Hematopoietic multipotent progenitor cell (in vitro differentiated cells): ENCODE data around the gene MTERF4. TPM values are rescaled to one million over a fixed set of nuclear protein-coding genes. Genes with fewer than 3 reads are reported as not detected.

ENCODE experiments used
- DNase-seq, 3 donors: peaks; one replicate each; pipeline ENCODE4 v3.0.0-alpha.2; 2011 to 2015; ENCODE audit warnings: low read depth in 2 of 3, low spot score in 2 of 3
- total RNA-seq: library from RNA; depleted of rRNA; stranded (reverse); fragments of >200 nt; gene quantifications from one replicate; pipeline ENCODE4 v1.2.3, GENCODE V29; 2012

The MTERF4 gene
- total RNA-seq, 1 donor = 32.0 TPM

DNA sequence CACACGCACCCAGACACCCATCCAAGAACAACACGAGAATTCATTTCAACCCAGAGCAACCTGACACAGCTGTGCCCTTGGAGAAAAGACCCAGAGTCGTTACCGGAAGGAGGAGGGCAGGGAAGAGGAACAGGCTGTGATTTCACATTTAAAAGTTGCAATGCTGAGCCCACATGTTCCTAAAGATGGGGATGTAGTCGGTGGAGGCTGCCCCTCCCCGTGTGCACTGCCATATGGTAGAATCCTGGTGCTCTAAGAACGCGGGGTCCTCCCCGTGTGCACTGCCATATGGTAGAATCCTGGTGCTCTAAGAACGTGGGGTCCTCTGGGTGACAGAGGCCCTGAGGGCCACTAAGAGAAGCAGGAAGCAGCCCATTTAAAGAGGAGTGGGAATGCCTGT, 10.9 kb downstream of the MTERF4 start:
- DNase-seq = no peak

DNA sequence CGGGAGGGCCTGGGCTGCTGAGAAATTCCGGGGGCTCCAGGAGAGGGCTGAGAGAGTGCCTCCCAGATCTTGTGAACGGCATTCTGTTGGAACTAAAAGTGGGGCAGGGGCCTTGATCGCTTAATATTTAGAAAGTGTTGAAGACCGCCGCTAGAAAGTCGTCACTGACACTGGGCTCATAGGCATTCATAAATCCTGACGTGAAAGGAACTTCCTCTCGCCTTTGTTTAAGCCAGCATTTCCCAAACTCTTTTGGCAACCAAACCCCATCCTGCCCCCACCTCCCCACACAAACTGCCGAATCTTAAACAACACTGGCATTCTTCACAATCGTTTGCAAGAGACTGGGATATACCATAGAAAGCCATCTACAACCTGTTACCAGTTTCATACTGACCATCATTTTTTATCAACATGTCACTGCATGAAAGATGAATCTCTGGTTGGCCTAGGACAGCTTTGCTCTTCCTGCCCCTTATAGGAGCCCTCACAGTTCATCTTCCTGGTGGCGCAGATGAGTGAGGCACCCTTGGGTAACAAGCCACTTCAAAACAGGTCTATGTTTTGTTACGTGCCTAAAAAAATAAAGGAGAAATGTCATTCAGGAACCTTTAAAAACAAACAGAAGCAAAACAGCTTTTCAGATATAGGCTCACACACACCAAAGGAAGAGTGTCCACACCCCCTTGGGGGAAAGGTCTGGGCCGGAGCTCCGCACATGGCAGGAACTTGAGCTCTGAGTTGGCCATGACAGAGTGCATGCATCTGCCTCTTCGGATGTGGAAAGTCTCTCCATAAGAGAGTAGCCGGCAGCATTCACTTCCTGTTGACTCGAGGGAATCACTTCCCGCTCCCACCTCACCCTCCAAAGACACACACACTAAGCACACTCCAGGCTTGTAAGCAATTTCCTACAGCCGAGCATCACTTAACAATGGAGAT, 13.0 kb downstream of the MTERF4 start:
- no peak for DNase-seq

DNA sequence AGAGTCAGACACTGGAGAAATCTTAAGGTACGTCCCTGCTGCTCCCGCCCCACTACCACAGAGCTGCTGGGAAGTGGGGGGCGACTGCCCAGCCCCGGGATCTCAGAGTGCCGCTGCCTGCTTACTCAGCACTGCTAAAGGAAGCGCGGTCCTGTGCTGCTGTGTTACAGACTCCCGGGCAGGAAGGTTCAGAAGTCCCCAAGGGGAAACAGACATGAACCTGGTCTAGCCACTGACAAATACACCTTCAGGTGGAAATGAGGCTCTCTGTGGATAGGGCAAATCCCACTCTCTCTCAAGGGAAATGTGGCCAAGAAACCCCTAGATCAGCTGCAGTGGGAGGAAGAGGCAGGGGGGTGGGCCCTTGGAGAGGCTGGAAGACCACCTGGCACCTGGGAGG, 13.7 kb downstream of the MTERF4 start:
- DNase-seq = no peak

DNA sequence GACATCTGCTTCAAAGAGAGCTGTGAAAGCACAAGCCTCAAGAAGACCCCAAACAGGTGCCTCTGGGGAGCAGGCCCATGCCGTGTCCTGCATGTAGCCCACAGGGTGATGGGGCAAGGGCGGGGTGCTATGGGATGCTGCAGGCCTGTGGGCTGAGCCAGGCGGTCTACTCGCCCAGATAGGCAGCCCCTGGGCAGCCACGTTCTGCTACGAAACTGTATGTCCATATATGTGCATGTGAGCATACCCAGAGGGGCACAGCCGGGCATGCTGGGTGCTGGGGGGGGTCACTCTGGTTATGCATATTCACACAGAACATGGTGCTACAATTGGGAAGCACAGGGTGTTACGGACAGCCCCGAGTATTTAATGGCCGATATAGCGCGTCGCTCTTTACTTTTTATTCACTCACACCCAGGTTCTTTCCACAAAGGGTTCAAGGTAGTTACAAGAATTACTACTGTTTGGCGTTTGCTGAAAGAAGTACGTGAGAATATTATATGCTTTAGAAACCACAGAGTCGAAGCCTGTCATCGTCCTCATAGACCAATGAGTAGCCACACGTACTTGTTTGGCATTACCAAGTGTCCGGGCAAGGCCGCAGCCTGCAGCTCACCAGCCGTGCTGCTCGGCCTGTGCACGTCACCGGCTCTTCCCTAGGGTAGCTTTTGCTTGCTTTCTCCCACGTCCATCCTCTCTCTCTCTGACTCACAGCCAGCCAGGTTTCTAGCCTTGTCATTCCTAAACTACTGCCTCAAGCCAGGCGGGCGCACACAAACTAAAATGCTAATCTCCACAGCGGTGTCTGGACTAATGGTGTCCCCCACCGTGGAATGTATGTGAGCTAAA, 14.4 kb downstream of the MTERF4 start:
- DNase-seq = no peak

DNA sequence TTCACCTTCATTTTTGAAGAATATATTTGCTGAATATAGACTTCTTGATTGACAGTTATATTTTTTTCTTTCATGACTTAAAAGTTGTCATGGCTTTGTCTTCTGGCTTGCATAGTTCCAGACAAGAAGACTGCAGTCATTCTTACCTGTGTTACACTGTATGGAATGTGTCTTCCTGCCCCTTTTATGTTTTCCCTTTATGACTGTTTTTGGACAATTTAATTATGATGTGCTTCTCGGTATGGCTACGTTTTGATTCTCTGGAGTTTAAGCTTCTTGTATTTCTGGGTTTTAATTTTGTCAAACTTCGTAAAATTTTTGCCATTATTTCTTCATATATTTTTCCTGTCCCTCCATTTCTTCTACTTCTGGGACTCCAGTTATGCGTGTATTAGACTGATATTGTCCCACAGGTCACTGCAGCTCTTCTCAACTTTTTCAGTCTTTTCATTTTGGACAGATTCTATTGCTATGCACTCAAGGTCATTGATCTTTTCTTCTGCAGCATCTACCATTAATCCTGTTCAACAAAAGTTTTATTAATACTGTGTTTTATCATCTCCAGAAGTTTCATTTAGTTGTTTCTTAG, 17.1 kb downstream of the MTERF4 start:
- no peak for DNase-seq

DNA sequence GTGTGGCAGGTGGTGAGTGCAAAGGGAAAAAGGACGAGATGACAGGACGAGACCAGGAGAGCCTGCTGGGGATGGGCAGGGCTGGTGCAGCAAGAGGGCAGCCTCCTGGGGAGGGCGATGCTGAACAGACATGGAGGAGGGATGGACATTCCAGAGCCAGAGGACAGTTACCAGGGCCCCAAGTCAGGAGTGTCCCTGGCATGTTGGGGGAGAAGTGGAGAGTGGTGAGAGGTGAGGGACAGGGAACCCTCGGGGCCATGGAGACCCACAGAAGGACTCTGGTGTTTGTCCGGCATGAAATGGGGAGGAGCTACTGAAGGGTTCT, 19.0 kb downstream of the MTERF4 start:
- DNase-seq = no peak

DNA sequence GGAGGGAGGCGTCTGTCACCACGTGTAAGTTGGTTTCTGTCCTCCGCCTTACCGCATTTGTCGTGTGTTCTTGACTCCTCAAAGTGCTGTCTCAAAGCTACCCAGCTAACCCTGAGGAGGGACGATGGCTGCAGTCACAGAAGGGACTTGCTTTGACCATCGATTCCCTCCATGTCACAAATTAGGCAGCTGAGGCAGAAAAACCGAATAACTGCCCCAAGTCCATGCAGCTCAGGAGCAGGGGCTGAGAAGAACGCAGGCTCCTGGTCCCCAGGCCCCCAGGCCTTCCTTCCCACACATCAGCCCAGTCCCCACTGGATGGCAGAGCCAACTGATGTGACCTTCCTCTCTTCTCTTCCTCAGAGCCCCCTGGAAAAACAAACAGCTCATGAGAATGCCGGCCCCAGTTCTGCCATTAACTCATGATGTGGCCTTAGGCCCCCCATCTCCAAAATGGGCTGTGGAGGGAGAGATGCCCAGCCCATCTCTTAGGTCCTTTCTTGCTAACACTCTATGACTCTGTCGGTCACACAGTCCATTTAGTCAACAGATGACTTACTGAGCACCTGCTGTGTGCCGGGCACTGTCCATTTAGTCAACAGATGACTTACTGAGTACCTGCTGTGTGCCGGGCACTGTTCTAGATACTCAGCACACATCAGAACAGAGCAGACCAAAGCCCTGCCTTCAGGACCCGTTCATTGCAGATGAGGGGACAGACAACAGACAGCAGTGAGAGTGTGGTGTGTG, 19.6 kb downstream of the MTERF4 start:
- no peak for DNase-seq

DNA sequence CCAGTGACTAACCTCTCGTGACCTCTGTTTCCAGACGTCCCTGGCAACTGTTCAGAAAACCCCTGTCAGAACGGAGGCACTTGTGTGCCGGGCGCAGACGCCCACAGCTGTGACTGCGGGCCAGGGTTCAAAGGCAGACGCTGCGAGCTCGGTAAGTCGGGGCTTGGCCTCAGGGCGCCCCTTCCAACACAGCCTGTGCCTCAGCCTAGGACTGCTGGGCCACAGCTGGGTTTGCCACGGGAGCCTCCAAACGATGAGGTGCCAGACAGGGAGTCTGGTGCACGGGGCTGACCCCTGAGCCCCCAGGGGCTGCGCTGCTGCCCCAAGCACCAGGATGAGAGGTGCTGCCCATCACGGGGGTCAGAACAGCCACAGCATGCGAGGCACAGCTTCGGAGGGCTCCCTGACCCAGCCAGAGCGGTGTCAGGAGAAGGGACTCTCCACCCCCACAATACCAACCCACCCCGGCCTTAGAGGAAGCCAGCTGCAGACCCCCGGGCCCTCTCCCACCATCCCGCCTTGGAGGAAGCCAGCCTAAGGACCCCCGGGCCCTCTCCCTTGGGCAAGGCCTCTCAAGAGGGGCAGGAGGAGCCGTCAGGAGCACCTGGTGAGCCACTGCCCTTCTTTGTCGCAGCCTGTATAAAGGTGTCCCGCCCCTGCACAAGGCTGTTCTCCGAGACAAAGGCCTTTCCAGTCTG, 20.3 kb downstream of the MTERF4 start:
- no peak for DNase-seq

DNA sequence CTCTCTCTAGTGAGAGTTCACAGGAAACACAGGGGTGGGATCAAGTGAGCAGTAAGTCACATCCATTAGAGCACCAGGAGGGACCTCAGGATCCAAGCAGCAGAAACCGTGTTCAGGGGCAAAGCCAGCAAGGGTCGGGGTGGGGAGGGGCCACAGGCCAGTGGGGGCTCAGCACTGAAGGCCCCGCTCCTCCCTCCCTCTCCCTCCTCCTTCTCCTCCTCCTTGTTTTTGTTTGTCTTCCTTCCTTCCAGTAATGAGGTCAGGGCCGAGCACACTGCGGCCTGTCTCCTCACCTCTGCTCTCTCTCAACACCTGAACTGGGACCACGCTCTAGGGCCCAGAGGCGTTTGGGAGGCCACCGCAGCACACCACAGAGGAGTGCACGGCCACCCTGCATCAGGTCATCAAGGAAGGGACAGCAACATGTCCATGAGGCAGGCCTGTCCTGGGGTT, 20.9 kb downstream of the MTERF4 start:
- DNase-seq = no peak

DNA sequence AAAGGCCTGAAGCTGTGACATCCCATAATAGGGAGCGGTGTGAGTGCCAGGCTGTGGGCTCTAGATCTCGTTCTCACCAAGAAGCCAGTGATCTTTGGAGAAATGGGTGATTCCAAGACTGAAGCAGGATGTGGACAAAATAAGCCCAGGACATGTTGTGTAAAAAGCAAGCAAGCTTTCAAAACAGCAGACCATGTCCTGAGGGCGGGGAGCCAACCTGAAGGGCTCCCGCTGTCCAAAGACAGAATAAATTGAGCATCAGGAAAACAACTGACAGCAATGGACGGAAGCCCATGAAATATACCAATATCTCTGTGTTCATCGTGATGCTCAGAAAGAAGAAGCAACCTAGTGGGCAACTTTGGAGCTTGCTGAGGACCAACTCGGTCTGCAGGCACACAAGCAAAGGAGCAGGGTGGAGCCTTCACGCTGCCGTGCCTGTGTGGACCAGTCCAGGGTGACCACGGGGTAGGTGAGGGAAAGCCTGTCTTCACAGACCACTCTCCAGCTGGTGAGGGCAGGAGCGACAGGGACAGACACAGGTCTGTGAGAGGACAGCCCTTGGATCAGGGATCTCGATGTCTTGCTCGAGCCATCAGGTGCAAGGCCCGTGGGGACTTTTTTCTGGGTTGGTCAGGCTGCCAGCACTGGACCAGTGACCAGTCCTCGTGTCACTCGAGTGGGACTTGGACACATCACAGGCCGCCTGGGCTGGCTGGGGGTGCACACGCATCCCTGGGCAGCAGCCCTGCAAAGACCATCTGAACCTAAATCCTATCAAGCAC, 21.5 kb downstream of the MTERF4 start:
- no peak for DNase-seq

DNA sequence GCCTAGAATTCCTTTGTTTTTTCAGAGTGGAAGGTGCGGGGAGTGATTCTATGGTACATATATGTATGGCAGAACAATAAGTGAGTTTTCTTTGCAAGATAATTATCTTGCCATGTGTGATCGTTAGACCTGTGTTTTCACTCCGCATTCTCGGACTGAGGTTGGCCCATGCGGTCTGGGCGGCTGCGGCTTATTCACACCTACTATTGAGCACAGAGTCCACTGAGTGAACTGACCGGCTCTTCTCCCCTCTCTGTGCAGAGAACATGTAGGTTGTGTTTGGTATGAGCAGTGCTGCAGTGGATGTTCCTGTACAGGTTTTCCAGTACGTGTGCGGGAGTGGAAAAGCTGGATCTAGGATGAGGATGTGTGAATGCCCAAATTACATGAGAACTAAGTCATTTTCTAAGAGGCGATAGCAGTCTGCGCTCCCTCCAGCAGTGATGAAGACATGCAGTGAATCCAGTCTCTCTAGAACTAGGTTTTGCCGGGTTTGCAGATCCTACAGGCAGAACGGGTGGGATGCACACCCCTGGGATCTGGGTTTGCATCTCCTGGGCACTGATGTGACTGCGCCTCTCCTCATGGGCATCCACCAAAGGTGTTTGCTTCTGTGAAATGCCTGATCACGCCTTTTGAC, 27.1 kb downstream of the MTERF4 start:
- DNase-seq = no peak

DNA sequence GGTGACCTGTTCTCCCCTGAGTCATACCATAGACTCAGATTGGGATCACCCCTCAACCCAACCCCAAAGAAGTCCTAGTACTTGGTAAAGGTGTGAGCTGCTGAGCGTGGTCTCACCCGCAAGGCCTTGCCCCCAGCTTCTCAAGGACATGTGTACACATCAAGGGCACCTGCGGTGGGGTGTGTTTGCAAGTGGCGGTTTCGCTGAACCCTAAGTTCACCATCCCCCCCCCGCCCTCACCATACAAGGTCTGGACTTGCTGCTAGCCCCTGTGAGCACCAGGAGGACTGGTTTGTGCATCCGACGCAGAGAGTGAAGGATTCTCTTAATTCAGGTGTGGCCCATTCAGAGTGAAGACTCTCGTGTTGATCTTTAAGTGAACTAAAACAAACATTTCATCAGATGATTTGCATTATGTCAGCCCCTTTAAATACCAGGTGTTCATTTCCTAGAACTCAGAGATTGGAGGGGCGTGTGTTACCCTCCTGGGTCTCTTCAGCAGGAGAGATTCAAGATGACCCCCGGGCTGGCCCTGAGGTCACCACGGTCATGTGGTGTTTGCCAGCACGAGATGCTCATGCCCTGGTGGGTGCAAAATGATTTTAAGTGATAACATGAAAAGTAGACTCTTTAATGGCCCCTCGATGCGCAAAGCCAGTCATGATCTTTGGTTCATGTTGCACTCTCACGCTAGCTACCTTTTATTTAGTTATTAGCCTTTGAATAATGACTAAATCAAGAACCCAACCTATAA, 27.8 kb downstream of the MTERF4 start:
- no peak for DNase-seq

DNA sequence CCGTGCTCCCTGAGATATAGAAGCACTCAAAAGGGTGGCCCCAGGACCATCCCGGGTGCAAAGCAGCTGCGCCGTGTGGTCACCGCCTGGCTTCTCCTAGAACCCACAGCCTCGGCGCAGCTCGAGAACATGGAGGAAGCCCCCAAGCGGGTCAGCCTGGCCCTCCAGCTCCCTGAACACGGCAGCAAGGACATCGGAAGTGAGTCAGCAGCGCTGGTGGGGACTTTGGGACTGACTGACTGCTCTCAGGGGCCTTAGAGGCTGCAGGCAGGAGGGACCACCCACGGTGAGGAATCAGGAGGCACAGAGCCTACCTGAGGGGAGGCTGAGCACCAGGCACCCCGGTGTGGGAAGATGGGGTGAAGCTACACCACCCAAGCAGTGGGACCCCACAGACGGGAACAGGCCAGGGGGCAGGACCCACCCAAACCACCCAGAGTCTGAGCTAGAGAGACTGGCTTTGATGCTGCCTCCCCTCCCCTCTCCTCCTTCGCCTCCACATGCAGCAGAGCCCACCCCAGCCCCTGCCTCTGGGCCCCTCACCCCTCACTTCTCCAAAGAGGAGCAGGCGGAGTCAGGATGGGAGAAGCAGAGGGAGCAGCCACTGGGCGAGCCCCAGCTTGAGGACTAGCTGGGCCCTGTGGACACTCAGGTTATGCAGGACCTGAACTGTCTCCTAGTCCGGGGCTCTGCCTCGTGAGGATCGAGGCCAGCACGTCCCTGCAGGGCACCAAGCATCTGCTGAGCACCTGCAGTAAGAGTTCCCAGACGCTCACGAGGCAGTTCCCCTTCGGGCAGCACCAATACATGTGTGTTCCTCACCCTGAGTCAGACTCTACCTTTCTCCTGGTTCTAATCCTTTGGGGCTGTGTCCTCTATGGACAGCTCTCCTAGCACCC, 28.7 kb downstream of the MTERF4 start:
- no peak for DNase-seq

DNA sequence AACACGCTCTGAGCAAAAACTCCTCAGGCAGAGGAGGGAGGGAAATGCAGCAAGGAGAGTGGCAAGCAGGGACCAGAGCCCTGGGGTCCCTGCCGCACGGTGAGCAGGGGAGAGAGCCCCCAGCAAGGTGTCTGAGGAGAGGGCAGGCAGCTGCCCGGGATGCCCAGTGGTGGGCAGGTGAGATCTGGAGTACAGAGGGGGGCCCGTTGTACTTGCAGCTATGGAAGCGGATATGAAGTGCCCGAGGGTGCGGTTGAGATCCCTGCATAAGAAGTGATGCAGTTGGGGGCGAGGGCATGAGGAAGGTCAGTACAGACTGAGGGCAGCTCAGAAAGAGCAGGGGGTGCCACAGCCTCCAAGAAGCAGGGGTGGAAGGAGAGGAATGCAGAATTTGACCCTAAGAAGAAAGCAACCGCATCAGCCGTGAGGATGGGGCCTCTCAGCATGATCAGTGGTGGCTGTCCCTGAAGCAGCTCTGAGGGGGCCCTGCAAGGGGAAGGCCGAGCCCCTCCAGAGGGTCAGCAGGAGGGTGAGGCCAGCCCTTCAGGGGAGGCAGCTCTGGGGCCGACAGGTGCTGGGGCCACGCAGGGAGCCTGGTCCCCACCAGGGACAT, 29.4 kb downstream of the MTERF4 start:
- no peak for DNase-seq

DNA sequence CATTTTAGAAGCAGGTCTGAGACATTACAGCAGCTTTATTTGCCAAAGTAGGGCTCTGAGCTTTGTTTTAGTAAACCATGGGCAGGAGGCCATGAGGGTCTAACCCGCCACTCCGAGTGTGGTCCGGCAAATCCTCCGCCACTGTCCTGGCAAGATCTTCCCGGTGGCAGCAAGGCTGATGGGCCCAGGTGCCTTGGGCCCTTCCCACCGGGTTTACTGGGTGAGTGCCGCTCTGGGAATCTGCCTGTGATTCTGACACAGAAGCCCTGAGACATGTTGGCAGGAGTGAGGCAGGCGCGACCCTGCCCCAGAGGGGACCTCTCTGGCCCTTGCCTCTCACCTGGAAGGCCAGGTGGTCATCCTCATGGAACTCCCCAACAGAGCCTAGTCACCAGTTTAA, 29.9 kb downstream of the MTERF4 start:
- DNase-seq = no peak

DNA sequence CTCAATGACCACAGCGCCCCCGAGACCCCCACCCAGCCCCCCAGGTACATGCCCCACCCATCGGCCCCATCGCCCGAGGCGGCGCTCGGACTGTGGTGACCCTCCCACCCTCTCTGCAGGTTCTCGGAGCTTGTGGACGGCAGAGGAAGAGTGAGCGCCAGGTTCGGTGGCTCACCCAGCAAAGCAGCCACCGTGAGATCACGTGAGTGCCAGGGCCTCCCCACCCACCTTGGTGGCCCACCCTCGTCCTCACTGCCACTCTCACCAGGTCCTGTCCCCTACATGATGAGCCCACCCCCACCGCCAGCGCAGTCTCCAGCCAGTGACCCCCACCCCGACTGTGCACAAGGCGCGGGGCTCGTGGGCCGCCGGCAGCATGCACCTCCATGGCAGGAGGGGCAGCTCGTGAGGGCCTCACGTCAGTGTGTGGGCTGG, 30.4 kb downstream of the MTERF4 start:
- DNase-seq = no peak
